ENCODE data around the gene RAB15. TPM values are rescaled to one million over a fixed set of nuclear protein-coding genes. Genes with fewer than 3 reads are reported as not detected.

RAB15 gene
- total RNA-seq, 2 donors from 2014 or later: 3.2 to 7.8 TPM

DNA sequence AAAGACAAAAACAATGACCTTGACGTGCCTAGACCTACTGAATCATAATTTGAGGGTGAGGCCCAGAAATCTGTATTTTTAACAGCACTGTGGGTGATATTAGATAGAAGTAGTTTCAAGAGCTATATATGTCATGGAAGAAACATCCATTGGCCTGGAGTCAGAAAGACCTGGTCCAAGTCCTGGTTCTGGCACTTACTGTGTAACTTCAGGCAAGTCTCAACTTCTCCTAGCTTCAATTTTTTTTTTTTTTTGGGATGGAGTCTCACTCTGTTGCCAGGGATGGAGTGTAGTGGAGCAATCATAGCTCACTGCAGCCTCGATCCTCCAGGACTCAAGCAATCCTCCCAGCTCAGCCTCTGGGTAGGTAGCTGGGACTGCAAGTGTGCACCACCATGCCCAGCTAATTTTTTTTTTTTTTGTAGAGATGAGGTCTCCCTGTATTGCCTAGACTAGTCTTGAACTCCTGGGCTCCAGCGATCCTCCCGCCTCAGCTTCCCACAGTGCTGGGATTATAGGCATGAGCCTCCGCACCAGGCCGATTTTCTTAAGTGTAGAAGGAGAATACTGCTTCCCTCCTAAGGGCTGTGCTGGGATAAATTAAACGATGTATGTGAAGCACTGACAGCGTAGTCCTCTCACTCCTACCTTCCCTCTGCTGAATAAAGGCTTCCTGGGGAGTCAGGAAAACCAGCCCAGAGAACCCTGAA lies 15.3 kb downstream of the RAB15 start:
- no peak overlapping the region for H3K4me3 ChIP-seq
- ATAC-seq (ENCODE audit: insufficient number of reproducible peaks, low FRiP score, low read depth): no peak
- H3K27ac ChIP-seq: no peak overlapping the region
- H3K9me3 ChIP-seq: no peaks in the 10 kb centered on the region
- TF ChIP-seq, protein P1, sequence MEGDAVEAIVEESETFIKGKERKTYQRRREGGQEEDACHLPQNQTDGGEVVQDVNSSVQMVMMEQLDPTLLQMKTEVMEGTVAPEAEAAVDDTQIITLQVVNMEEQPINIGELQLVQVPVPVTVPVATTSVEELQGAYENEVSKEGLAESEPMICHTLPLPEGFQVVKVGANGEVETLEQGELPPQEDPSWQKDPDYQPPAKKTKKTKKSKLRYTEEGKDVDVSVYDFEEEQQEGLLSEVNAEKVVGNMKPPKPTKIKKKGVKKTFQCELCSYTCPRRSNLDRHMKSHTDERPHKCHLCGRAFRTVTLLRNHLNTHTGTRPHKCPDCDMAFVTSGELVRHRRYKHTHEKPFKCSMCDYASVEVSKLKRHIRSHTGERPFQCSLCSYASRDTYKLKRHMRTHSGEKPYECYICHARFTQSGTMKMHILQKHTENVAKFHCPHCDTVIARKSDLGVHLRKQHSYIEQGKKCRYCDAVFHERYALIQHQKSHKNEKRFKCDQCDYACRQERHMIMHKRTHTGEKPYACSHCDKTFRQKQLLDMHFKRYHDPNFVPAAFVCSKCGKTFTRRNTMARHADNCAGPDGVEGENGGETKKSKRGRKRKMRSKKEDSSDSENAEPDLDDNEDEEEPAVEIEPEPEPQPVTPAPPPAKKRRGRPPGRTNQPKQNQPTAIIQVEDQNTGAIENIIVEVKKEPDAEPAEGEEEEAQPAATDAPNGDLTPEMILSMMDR (IDR thresholded peaks at IDR 0.05): no peak
- H3K4me1 ChIP-seq (ENCODE audit: control insufficient read depth in 1 of 2, low read depth in 2 of 2): peaks cover 1 to 23% of the 10 kb centered on the region in 2 donors
- H3K36me3 ChIP-seq: no peaks in the 10 kb centered on the region
- DNase-seq (ENCODE audit: low spot score): no peak
- no peaks in the 10 kb centered on the region for H3K27me3 ChIP-seq (replicated peaks; ENCODE audit: insufficient read depth)

- no peak for DNase-seq (ENCODE audit: low spot score)
- H3K9me3 ChIP-seq: no peaks in the 10 kb centered on the region
- H3K4me3 ChIP-seq: no peak overlapping the region
- H3K27ac ChIP-seq: no peak overlapping the region
- no peaks in the 10 kb centered on the region for H3K36me3 ChIP-seq
- no peaks in the 10 kb centered on the region for H3K27me3 ChIP-seq (replicated peaks; ENCODE audit: insufficient read depth)
- TF ChIP-seq, protein P1 (IDR thresholded peaks at IDR 0.05): no peak
- peaks cover 6 to 20% of the 10 kb centered on the region in 2 donors for H3K4me1 ChIP-seq (ENCODE audit: control insufficient read depth in 1 of 2, low read depth in 2 of 2)
- no peak for ATAC-seq (ENCODE audit: insufficient number of reproducible peaks, low FRiP score, low read depth)
Measured at GRCh38 chr14:64955297-64955696, 16.8 kb downstream of the RAB15 start.

DNA sequence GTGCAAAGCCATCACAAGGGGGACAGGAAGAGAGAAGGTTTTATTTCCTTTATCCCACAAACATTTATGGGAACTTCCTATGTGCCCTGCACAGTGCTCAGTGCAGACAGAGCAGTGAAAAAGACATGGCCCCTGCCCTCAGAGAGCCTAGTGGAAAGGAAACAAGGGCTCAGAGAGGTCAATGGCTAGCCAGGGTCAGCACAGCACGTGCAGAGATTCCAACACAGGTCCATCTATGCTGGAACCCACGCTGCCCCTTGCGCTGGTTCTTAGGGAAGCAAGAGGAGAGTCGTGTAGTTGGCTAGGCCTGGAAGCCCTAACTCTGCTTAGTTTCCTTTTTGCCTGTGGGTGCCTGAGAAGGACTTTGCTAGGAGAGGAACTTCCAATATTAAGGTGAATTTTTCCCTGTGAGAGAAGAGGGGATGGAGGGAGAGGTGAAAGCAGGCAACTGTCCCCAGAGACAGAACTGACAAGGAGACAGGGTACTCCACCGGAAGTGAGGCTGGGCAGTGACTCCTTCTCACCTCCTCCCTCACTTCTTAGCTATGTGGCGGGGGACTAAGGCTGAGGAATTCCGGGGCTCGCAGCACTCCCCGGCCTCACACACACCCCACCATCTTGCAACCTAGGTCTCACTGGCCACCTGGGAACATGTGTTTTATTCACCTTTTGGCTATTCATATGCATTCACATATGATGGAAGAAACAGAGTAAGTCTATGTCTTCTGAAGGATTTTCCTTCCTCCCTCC lies 17.5 kb downstream of the RAB15 start:
- ATAC-seq (ENCODE audit: insufficient number of reproducible peaks, low FRiP score, low read depth) (no peak), DNase-seq (ENCODE audit: low spot score) (no peak)
- H3K4me1 ChIP-seq (ENCODE audit: control insufficient read depth in 1 of 2, low read depth in 2 of 2): peaks cover 6 to 20% of the 10 kb centered on the region in 2 donors
- H3K36me3 ChIP-seq: no peaks in the 10 kb centered on the region
- TF ChIP-seq, protein P1 (IDR thresholded peaks at IDR 0.05): no peak
- no peak overlapping the region for H3K27ac ChIP-seq
- no peaks in the 10 kb centered on the region for H3K27me3 ChIP-seq (replicated peaks; ENCODE audit: insufficient read depth)
- H3K9me3 ChIP-seq: no peaks in the 10 kb centered on the region
- no peak overlapping the region for H3K4me3 ChIP-seq

DNA sequence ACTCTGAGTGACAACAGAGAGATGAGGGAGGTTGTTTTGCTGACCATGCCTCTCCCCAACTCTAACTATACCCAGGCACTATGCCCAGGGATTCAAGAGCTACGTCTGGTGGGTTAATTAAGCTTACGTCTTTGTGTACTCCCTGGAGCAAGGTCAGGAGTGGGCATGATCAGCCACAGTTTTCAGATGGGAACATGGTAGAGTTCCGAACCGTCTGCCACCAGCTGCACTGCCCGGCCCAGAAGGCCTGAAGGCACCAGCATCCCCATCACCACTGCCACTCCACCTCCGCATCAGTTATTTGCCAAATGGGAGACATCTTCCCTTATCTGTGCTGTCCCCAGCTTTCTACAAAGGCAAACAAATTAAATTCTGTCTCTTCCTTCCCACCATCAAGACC lies 18.5 kb downstream of the RAB15 start:
- H3K4me1 ChIP-seq (ENCODE audit: control insufficient read depth in 1 of 2, low read depth in 2 of 2): peaks cover 6 to 20% of the 10 kb centered on the region in 2 donors
- no peak for DNase-seq (ENCODE audit: low spot score)
- H3K4me3 ChIP-seq: no peak overlapping the region

DNA sequence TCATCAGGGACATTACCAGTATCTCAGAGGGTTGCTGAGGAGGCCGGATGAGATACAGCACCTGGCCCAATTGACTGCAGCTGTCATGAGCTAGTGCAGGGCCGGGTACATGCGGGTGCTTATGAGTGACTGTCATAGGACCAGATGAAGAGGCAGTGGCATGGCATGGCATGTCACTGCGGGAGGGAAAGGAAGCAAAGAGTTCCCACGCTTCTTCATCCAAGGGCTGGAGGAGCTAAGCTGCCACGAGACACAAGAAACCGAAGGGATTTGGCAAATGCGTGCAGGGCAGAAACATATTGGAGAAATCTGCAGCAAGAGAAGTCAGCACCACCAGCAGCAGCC lies 18.9 kb downstream of the RAB15 start:
- no peak for ATAC-seq (ENCODE audit: insufficient number of reproducible peaks, low FRiP score, low read depth)
- peaks cover 6 to 20% of the 10 kb centered on the region in 2 donors for H3K4me1 ChIP-seq (ENCODE audit: control insufficient read depth in 1 of 2, low read depth in 2 of 2)
- no peaks in the 10 kb centered on the region for H3K27me3 ChIP-seq (replicated peaks; ENCODE audit: insufficient read depth)
- H3K9me3 ChIP-seq: no peaks in the 10 kb centered on the region
- H3K4me3 ChIP-seq: no peak overlapping the region
- TF ChIP-seq, protein P1 (IDR thresholded peaks at IDR 0.05): no peak
- no peak for DNase-seq (ENCODE audit: low spot score)
- H3K36me3 ChIP-seq: no peaks in the 10 kb centered on the region
- no peak overlapping the region for H3K27ac ChIP-seq

More for the DNA sequence above, 18.5 kb downstream of the RAB15 start:
- TF ChIP-seq, protein P1 (IDR thresholded peaks at IDR 0.05): no peak
- no peaks in the 10 kb centered on the region for H3K27me3 ChIP-seq (replicated peaks; ENCODE audit: insufficient read depth)
- H3K9me3 ChIP-seq: no peaks in the 10 kb centered on the region
- H3K36me3 ChIP-seq: no peaks in the 10 kb centered on the region
- no peak for ATAC-seq (ENCODE audit: insufficient number of reproducible peaks, low FRiP score, low read depth)
- H3K27ac ChIP-seq: no peak overlapping the region

All from thoracic aorta (tissue), 2 donors.